ENCODE measurements around the gene ATP6V0D1.

The ATP6V0D1 gene

DNA sequence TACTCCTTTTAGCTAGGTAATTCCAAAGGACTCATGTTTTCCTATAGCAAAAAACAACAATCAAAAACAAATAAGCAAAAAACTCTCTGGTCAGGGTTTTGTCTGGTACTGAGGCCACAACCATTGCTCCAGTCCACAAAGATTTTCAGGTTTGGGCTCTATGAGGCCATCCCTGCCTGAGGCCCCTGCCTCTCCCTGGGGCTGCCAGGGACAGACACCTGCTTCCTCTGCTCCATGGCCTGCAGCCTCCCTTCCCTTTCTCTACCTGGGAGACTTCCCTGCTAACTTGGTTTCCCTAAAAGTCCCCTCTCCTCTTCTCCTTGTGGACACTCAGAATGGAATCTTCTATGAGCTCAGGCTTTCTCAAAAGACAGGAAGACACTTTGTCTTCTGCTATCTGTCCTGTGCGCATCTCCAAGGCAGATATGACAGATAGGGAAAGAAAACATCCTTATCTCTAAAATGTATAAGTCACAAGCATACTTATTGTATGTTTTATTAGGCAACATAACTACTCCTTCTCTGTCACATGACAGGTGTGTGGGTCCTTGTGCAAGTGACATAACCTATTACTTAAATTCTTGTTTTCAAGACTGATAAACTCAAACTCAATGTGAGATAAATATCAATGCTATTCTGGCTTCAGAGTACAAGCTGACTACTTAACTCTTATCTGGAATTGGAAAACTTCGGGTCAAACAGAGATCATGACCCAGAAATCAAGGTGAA, 63.5 kb downstream of the ATP6V0D1 start:
- Histone ChIP-seq H3K27ac (ENCODE audit: extremely low read depth, low read depth, low read length) (no peak overlapping the region), H3K4me3 (ENCODE audit: low read depth, low read length) (no peak overlapping the region), H3K36me3 (ENCODE audit: control insufficient read depth in 2 of 2, insufficient read depth in 1 of 2, low read length in 2 of 2) (no peaks in the 10 kb centered on the region), H3K9me3 (ENCODE audit: control insufficient read depth, insufficient read depth, low read depth, low read length) (no peaks in the 10 kb centered on the region), H3K4me1 (ENCODE audit: control insufficient read depth, insufficient read depth, low read length) (peaks cover 3% of the 10 kb centered on the region; the same call in 1 of the 2 replicates)
- ChIA-PET CTCF (interaction anchor here (0.5 to 2.0 kb wide), 20 partner anchors 8 to 682 kb away, joined by 3 to 21 read pairs (median 3); partner anchors contain the start of gene HSD11B2), POLR2A (interaction anchor here (1.1 kb wide), 1 partner anchor 32 kb away, joined by 3 read pairs; no protein-coding TSS in a partner anchor)
- TF ChIP-seq ZNF600 (tag by site-specific recombination; IDR thresholded peaks at IDR 0.05) (no peak), ZNF335 (tag by site-specific recombination; conservative IDR thresholded peaks at IDR 0.05) (peak; percentile 42)

DNA sequence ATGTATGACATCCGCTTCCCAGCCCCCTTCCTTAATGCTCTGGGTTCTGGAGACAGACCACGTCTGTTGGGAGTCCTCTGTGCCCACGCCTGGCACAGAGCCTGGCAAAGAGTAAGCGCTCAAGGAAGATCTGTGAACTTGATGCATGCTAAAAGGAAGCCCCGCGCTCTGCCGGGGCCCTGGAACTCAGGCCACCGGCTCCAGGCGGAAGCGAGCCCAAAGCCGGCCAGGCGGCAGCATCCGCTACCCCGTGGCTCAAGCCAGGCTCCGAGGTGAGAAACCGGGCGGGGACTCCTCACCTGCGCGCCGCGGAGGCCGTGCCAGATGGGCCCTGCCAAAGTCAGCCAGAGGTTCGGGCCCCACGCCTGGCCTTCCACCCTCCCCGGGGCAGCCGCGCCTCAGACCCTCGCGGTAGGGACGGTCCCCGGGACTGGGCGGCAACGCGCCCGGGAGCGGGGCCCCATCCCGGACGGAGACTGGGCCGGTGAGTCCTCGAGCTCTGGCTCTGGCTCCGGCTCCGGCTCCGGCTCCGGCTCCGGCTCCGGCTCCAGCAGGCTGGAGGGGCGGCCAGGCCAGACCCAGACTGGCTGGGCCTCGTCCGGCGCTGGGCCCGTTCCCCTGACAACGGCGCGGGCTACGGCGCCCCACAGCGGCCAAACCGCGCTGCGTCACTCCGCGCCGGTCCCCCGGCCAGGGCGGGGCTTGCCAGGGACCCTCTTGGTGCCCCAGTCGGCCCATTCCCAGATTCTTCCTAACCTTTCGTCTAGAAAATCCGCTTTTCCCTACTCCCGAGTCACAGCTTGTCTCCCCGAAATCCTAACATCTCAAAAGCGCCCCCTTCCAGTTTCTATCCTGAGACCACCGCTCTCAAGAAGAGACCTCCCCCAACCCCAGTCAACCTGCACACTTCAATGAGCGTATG, 64.8 kb downstream of the ATP6V0D1 start, which contains the start of gene ZDHHC1:
Gene ZDHHC1 (minus strand): TSS at position 606 of the 922 bp plus-strand sequence. CDS start 8,702 bp downstream, outside the sequence.
- ChIA-PET CTCF (interaction anchor here (0.6 to 2.0 kb wide), 33 partner anchors 8 to 905 kb away, joined by 3 to 21 read pairs (median 3); partner anchors contain the start of genes HSD11B2 and TMEM208), POLR2A (interaction anchor here (1.0 to 1.1 kb wide), 2 partner anchors 12 to 34 kb away, joined by 3 read pairs; no protein-coding TSS in a partner anchor)
- H3K9me3 ChIP-seq (ENCODE audit: control insufficient read depth, insufficient read depth, low read depth, low read length): no peaks in the 10 kb centered on the region
- H3K27ac ChIP-seq (ENCODE audit: extremely low read depth, low read depth, low read length): peak within 1 kb of the TSS; percentile 88
- peak within 1 kb of the TSS; percentile 66 for H3K4me3 ChIP-seq (ENCODE audit: low read depth, low read length)
- H3K36me3 ChIP-seq (ENCODE audit: control insufficient read depth in 2 of 2, insufficient read depth in 1 of 2, low read length in 2 of 2): no peaks in the 10 kb centered on the region
- peaks cover 3% of the 10 kb centered on the region; the same call in 1 of the 2 replicates for H3K4me1 ChIP-seq (ENCODE audit: control insufficient read depth, insufficient read depth, low read length)
- TF ChIP-seq ZSCAN30 (tag by site-specific recombination; IDR thresholded peaks at IDR 0.05) (peak; percentile 93), GLIS2 (tag by site-specific recombination; IDR thresholded peaks at IDR 0.05) (peak; percentile 40; the same call in 1 of the 2 replicates), KLF9 (tag by site-specific recombination; IDR thresholded peaks at IDR 0.05; ENCODE audit: low read depth) (peak; percentile 50), ZNF10 (tag by site-specific recombination; IDR thresholded peaks at IDR 0.05) (peak; percentile 27; the same call in 1 of the 2 replicates), ZNF175 (tag by site-specific recombination; IDR thresholded peaks at IDR 0.05) (no peak), ZNF211 (tag by site-specific recombination; IDR thresholded peaks at IDR 0.05; ENCODE audit: low read depth) (no peak), HOXA7 (CRISPR knock-in tag; IDR thresholded peaks at IDR 0.05; ENCODE audit: borderline replicate concordance) (0 out of 2 replicates have a peak, but pooled peaks have one; percentile 51), PRDM1 (tag by site-specific recombination; IDR thresholded peaks at IDR 0.05) (no peak), YY2 (tag by site-specific recombination; IDR thresholded peaks at IDR 0.05) (no peak), ZNF138 (tag by site-specific recombination; IDR thresholded peaks at IDR 0.05; ENCODE audit: borderline replicate concordance) (no peak), SP7 (tag by site-specific recombination; IDR thresholded peaks at IDR 0.05) (0 out of 2 replicates have a peak, but pooled peaks have one; percentile 34), ZBTB1 (tag by site-specific recombination; IDR thresholded peaks at IDR 0.05) (no peak), KLF7 (tag by site-specific recombination; IDR thresholded peaks at IDR 0.05; ENCODE audit: borderline replicate concordance) (no peak), ZBTB48 (tag by site-specific recombination; IDR thresholded peaks at IDR 0.05) (peak; percentile 83), ZNF391 (tag by site-specific recombination; IDR thresholded peaks at IDR 0.05; ENCODE audit: borderline replicate concordance, low read depth) (peak; percentile 46; the same call in 1 of the 2 replicates), ZNF140 (tag by site-specific recombination; IDR thresholded peaks at IDR 0.05) (no peak), ZNF629 (tag by site-specific recombination; IDR thresholded peaks at IDR 0.05) (no peak)
- TF ChIP-seq, protein P1, sequence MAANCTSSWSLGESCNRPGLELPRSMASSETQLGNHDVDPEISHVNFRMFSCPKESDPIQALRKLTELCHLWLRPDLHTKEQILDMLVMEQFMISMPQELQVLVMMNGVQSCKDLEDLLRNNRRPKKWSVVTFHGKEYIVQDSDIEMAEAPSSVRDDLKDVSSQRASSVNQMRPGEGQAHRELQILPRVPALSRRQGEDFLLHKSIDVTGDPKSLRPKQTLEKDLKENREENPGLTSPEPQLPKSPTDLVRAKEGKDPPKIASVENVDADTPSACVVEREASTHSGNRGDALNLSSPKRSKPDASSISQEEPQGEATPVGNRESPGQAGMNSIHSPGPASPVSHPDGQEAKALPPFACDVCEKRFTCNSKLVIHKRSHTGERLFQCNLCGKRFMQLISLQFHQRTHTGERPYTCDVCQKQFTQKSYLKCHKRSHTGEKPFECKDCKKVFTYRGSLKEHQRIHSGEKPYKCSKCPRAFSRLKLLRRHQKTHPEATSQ (tag by site-specific recombination; IDR thresholded peaks at IDR 0.05): 0 out of 2 replicates have a peak, but pooled peaks have one; percentile 70
- TF ChIP-seq, protein P2, sequence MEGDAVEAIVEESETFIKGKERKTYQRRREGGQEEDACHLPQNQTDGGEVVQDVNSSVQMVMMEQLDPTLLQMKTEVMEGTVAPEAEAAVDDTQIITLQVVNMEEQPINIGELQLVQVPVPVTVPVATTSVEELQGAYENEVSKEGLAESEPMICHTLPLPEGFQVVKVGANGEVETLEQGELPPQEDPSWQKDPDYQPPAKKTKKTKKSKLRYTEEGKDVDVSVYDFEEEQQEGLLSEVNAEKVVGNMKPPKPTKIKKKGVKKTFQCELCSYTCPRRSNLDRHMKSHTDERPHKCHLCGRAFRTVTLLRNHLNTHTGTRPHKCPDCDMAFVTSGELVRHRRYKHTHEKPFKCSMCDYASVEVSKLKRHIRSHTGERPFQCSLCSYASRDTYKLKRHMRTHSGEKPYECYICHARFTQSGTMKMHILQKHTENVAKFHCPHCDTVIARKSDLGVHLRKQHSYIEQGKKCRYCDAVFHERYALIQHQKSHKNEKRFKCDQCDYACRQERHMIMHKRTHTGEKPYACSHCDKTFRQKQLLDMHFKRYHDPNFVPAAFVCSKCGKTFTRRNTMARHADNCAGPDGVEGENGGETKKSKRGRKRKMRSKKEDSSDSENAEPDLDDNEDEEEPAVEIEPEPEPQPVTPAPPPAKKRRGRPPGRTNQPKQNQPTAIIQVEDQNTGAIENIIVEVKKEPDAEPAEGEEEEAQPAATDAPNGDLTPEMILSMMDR (tag by site-specific recombination; IDR thresholded peaks at IDR 0.05): peak; percentile 80
- TF ChIP-seq, protein P3, sequence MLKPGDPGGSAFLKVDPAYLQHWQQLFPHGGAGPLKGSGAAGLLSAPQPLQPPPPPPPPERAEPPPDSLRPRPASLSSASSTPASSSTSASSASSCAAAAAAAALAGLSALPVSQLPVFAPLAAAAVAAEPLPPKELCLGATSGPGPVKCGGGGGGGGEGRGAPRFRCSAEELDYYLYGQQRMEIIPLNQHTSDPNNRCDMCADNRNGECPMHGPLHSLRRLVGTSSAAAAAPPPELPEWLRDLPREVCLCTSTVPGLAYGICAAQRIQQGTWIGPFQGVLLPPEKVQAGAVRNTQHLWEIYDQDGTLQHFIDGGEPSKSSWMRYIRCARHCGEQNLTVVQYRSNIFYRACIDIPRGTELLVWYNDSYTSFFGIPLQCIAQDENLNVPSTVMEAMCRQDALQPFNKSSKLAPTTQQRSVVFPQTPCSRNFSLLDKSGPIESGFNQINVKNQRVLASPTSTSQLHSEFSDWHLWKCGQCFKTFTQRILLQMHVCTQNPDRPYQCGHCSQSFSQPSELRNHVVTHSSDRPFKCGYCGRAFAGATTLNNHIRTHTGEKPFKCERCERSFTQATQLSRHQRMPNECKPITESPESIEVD (tag by site-specific recombination; IDR thresholded peaks at IDR 0.05): no peak
- TF ChIP-seq, protein P4, sequence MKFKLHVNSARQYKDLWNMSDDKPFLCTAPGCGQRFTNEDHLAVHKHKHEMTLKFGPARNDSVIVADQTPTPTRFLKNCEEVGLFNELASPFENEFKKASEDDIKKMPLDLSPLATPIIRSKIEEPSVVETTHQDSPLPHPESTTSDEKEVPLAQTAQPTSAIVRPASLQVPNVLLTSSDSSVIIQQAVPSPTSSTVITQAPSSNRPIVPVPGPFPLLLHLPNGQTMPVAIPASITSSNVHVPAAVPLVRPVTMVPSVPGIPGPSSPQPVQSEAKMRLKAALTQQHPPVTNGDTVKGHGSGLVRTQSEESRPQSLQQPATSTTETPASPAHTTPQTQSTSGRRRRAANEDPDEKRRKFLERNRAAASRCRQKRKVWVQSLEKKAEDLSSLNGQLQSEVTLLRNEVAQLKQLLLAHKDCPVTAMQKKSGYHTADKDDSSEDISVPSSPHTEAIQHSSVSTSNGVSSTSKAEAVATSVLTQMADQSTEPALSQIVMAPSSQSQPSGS (tag by site-specific recombination; IDR thresholded peaks at IDR 0.05; ENCODE audit: low read depth): no peak
- TF ChIP-seq, protein P5, sequence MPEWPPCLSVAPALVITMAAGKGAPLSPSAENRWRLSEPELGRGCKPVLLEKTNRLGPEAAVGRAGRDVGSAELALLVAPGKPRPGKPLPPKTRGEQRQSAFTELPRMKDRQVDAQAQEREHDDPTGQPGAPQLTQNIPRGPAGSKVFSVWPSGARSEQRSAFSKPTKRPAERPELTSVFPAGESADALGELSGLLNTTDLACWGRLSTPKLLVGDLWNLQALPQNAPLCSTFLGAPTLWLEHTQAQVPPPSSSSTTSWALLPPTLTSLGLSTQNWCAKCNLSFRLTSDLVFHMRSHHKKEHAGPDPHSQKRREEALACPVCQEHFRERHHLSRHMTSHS (tag by site-specific recombination; IDR thresholded peaks at IDR 0.05): no peak
